Endothelial cell (in vitro differentiated cells): ENCODE results near the gene POU5F2. TPM values are rescaled to one million over a fixed set of nuclear protein-coding genes. Genes with fewer than 3 reads are reported as not detected.

Source experiments
- DNase-seq: peaks from one replicate; pipeline ENCODE4 v3.0.0; 2021; ENCODE audit warnings: low spot score
- H3K27ac Mint-ChIP-seq: one replicate; pipeline ENCODE4 v1.8.0; 2021; ENCODE audit warnings: mixed read lengths, inconsistent platforms; ENCODE audit not compliant: unreplicated experiment
- H3K27me3 Mint-ChIP-seq: one replicate; pipeline ENCODE4 v1.8.0; 2021; ENCODE audit warnings: mild to moderate bottlenecking, moderate library complexity, mixed read lengths, inconsistent platforms; ENCODE audit not compliant: unreplicated experiment
- H3K36me3 Mint-ChIP-seq: one replicate; pipeline ENCODE4 v1.8.0; 2021; ENCODE audit warnings: mild to moderate bottlenecking, low read depth, mixed read lengths, inconsistent platforms; ENCODE audit not compliant: unreplicated experiment
- H3K4me1 Mint-ChIP-seq: one replicate; pipeline ENCODE4 v1.8.0; 2021; ENCODE audit warnings: mild to moderate bottlenecking, mixed read lengths, inconsistent platforms; ENCODE audit not compliant: unreplicated experiment
- H3K4me3 Mint-ChIP-seq: one replicate; pipeline ENCODE4 v1.8.0; 2021; ENCODE audit warnings: mild to moderate bottlenecking, mixed read lengths, inconsistent platforms; ENCODE audit not compliant: unreplicated experiment
- H3K9me3 Mint-ChIP-seq: one replicate; pipeline ENCODE4 v1.8.0; 2021; ENCODE audit warnings: mixed read lengths, inconsistent platforms; ENCODE audit not compliant: unreplicated experiment
- CTCF ChIP-seq: fragments of 200-600 bp; sonication (generic); IDR thresholded peaks from one replicate; pipeline ENCODE4 v1.5.0; 2021; ENCODE audit warnings: antibody characterized with exemption; ENCODE audit not compliant: unreplicated experiment
- total RNA-seq: library from RNA; stranded (reverse); fragmentation: NEBNext Ultra II Directional; extraction: Animal tissue kit (Norgen Biotek cat#: 25700); gene quantifications from one replicate; pipeline ENCODE4 v1.2.1, GENCODE V29; 2021; ENCODE audit not compliant: unreplicated experiment

The POU5F2 gene
- total RNA-seq, 1 donor from 2014 or later = 0.64 TPM

- Mint-ChIP-seq H3K27ac (no peak overlapping the region), H3K9me3 (no peaks in the 10 kb centered on the region), H3K4me1 (no peaks in the 10 kb centered on the region), H3K27me3 (peaks cover 4% of the 10 kb centered on the region), H3K4me3 (no peak overlapping the region), H3K36me3 (no peaks in the 10 kb centered on the region)
- no peak for DNase-seq
- no peak for TF ChIP-seq CTCF
Measured at GRCh38 chr5:93715327-93715726, 26.1 kb downstream of the POU5F2 start.

GRCh38 chr5:93708442-93708841 lies 33.0 kb downstream of the POU5F2 start:
- Mint-ChIP-seq H3K36me3 (no peaks in the 10 kb centered on the region), H3K4me1 (no peaks in the 10 kb centered on the region), H3K27me3 (peaks cover 4% of the 10 kb centered on the region), H3K4me3 (no peak overlapping the region), H3K9me3 (no peaks in the 10 kb centered on the region), H3K27ac (no peak overlapping the region)
- DNase-seq = no peak
- no peak for TF ChIP-seq CTCF

- no peaks in the 10 kb centered on the region for H3K4me1 Mint-ChIP-seq
- H3K27me3 Mint-ChIP-seq = no peaks in the 10 kb centered on the region
- no peak overlapping the region for H3K4me3 Mint-ChIP-seq
- no peak for DNase-seq
- no peaks in the 10 kb centered on the region for H3K9me3 Mint-ChIP-seq
- no peak overlapping the region for H3K27ac Mint-ChIP-seq
- TF ChIP-seq CTCF = no peak
- H3K36me3 Mint-ChIP-seq = no peaks in the 10 kb centered on the region
Measured at GRCh38 chr5:93705896-93706295, 35.5 kb downstream of the POU5F2 start.

GRCh38 chr5:93704996-93705395 lies 36.4 kb downstream of the POU5F2 start:
- H3K4me3 Mint-ChIP-seq = no peak overlapping the region
- no peak for TF ChIP-seq CTCF
- H3K27ac Mint-ChIP-seq = no peak overlapping the region
- DNase-seq = no peak
- no peaks in the 10 kb centered on the region for H3K27me3 Mint-ChIP-seq
- H3K36me3 Mint-ChIP-seq = no peaks in the 10 kb centered on the region
- H3K9me3 Mint-ChIP-seq = no peaks in the 10 kb centered on the region
- H3K4me1 Mint-ChIP-seq = no peaks in the 10 kb centered on the region

GRCh38 chr5:93691997-93692396 lies 49.4 kb downstream of the POU5F2 start:
- Mint-ChIP-seq H3K4me1 (no peaks in the 10 kb centered on the region), H3K9me3 (no peaks in the 10 kb centered on the region), H3K27ac (no peak overlapping the region), H3K36me3 (no peaks in the 10 kb centered on the region), H3K4me3 (no peak overlapping the region), H3K27me3 (no peaks in the 10 kb centered on the region)
- TF ChIP-seq CTCF = no peak
- no peak for DNase-seq

Other genes with a start within 250 kb of the POU5F2 start
- 6.4 TPM for gene NR2F1-AS1, start 160.4 kb downstream of the POU5F2 start, total RNA-seq
- 2.1 TPM for gene NR2F1, start 158.4 kb downstream of the POU5F2 start, total RNA-seq